BE2C (cell line): ENCODE results near the gene TMEM158.

Experiments used
- DNase-seq: peaks from one replicate; pipeline ENCODE4 v3.0.0-alpha.2; 2020
- H3K27me3 ChIP-seq: fragments of 250-450 bp; sonication (Bioruptor Pico); 2 replicates; pipeline ENCODE4 v1.5.1; 2020; ENCODE audit warnings: mild to moderate bottlenecking
- H3K36me3 ChIP-seq: fragments of 250-450 bp; sonication (Bioruptor Pico); 2 replicates; pipeline ENCODE4 v1.5.1; 2020; ENCODE audit warnings: mild to moderate bottlenecking
- H3K4me1 ChIP-seq: fragments of 250-450 bp; sonication (Bioruptor Pico); 2 replicates; pipeline ENCODE4 v1.5.1; 2020
- H3K4me3 ChIP-seq: 2 replicates; pipeline ENCODE4 v1.5.1; 2011; ENCODE audit warnings: low read depth, low read length
- H3K9me3 ChIP-seq: fragments of 250-450 bp; sonication (Bioruptor Pico); 2 replicates; pipeline ENCODE4 v1.5.1; 2020
- TF ChIP-seq, protein P1 (sequence below): IDR thresholded peaks from 2 replicates; pipeline ENCODE4 v1.5.1; 2012; ENCODE audit warnings: mild to moderate bottlenecking, low read depth, low read length

Gene TMEM158

DNA sequence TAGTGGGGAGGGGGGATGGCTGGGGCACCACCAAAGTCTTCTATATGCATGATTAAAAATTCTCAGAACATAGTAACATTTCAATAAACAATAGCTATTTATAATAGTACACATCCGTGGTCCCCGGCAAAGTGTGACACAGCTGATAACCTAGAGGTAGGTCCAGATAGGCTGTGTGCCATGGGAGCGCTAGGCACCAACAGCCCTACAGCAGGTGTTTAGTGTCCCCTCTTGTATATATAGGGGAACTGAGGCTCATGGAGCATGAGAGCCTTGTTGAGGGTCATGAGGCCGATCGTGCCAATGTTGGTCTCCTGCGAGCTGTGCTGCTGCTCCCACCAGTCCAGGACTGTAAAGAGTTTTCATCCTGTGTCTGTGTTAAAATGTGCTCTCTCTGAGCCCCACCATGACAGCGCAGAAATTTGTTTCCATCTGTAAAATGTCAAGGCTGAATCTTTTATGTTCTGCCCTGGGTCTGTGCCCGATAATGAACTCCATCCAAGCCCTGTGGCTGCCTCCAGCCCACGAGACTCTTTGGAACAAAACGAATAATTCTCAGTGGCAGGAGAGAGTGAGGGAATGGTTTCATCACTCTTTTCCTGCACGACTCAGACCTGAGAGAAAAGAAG lies 14.5 kb downstream of the TMEM158 start:
- no peaks in the 10 kb centered on the region for H3K36me3 ChIP-seq
- H3K27me3 ChIP-seq, result no peaks in the 10 kb centered on the region
- no peak for DNase-seq
- no peaks in the 10 kb centered on the region for H3K9me3 ChIP-seq
- H3K4me3 ChIP-seq, result no peak overlapping the region
- no peaks in the 10 kb centered on the region for H3K4me1 ChIP-seq
- TF ChIP-seq, protein P1, sequence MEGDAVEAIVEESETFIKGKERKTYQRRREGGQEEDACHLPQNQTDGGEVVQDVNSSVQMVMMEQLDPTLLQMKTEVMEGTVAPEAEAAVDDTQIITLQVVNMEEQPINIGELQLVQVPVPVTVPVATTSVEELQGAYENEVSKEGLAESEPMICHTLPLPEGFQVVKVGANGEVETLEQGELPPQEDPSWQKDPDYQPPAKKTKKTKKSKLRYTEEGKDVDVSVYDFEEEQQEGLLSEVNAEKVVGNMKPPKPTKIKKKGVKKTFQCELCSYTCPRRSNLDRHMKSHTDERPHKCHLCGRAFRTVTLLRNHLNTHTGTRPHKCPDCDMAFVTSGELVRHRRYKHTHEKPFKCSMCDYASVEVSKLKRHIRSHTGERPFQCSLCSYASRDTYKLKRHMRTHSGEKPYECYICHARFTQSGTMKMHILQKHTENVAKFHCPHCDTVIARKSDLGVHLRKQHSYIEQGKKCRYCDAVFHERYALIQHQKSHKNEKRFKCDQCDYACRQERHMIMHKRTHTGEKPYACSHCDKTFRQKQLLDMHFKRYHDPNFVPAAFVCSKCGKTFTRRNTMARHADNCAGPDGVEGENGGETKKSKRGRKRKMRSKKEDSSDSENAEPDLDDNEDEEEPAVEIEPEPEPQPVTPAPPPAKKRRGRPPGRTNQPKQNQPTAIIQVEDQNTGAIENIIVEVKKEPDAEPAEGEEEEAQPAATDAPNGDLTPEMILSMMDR, result no peak

DNA sequence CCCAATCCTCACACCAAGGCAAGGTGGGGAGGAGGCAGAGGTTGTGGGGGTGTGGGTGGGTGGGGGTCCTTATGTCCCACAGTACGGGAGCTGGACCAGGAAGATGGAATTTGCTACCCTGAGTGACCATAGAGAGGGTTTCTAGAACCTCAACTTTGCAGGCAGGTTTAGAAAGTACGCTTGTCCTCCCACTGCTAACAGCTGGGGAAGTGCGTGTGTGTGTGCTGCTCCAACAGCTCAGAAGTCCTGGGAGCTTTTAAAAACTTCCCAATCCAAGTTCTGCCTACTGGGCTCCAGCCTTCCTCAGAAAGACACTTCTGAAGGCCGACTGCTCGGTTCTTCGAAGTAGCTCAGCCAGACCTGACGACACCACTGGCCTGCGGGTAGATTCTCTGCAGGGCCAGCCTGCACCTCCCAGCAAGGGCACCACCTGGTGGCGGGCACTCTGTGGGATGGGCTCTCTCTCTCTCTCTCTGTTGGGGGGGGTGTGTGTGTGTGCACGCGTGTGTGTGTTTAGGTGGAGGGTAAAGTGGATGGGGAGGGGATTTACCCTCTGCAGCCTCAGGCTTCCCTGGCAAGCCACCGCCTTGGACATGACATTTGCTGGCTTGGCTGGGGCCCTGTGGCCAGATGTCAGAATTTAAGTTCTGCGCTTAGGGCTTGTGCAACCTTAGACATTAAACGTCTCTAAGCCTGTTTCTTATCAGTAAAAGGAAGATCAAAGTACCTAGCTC lies 15.6 kb downstream of the TMEM158 start:
- TF ChIP-seq, protein P1, result peak; percentile 69
- H3K9me3 ChIP-seq, result no peaks in the 10 kb centered on the region
- DNase-seq, result peak; percentile 65

DNA sequence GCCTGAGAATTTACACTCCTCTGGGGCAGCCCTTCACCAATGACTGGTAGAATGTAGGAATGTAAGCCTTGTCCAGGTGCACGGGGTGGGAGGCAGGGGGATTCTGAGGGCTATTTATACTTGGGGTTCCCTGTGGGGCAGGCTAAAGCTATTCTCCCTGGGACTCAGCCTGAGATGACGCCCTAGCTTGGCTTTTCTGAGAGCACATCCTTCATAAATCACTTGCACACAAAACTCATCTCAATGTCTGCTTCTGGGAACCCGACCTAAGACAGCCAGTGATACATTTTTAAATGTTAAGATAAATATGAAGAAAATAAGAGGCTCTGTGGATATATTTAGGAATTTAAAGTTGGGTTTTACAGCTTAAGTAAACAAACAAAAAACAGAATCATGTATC lies 16.6 kb downstream of the TMEM158 start:
- Histone ChIP-seq H3K9me3 (no peaks in the 10 kb centered on the region), H3K36me3 (no peaks in the 10 kb centered on the region), H3K27me3 (no peaks in the 10 kb centered on the region), H3K4me1 (no peaks in the 10 kb centered on the region), H3K4me3 (no peak overlapping the region)
- TF ChIP-seq, protein P1, result no peak
- no peak for DNase-seq

More for the DNA sequence above, 15.6 kb downstream of the TMEM158 start:
- H3K4me3 ChIP-seq, result no peak overlapping the region
- no peaks in the 10 kb centered on the region for H3K4me1 ChIP-seq
- H3K27me3 ChIP-seq, result no peaks in the 10 kb centered on the region
- no peaks in the 10 kb centered on the region for H3K36me3 ChIP-seq

DNA sequence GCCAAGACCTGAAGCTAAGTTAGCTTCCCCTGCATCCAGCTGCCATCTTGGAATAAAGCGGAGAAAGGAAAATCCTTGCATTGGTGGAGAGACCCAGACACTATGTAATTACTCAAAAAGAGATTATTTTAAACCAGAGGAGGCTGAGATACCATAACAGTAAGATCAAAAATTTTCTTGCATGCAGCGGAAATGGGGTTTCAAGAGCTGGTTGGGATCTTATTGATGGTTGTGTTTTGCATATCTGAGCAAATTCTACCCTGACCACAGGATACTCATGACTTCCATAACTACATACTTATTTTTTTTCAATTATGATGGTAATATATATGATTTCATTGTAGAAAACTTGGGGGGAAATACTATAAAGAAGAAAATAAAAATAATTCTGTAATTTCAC lies 17.5 kb downstream of the TMEM158 start:
- Histone ChIP-seq H3K27me3 (no peaks in the 10 kb centered on the region), H3K4me1 (no peaks in the 10 kb centered on the region), H3K36me3 (no peaks in the 10 kb centered on the region), H3K4me3 (no peak overlapping the region), H3K9me3 (no peaks in the 10 kb centered on the region)
- TF ChIP-seq, protein P1, result no peak
- DNase-seq, result no peak

DNA sequence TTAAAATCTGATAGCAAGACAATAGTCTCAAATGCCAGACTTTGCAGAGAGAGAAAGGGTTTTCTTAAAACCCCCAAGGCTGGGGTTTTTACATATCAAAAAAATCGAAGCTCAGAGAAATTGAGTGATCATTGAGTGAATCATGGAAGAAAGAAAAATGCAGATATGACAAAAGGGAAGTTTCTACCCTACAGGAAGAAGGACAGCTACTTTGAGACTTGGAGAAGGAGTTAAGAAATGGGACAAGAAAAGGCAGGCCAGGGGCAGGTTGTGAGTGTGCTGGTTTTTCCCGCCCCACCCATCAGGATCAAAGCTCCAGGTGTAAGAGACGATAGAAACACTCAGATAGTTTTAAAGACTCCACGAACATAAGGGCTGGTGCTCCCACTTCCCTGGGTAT lies 18.6 kb downstream of the TMEM158 start:
- H3K27me3 ChIP-seq, result no peaks in the 10 kb centered on the region
- TF ChIP-seq, protein P1, result no peak
- no peaks in the 10 kb centered on the region for H3K4me1 ChIP-seq
- no peak for DNase-seq
- H3K36me3 ChIP-seq, result no peaks in the 10 kb centered on the region
- H3K9me3 ChIP-seq, result no peaks in the 10 kb centered on the region
- H3K4me3 ChIP-seq, result no peak overlapping the region

DNA sequence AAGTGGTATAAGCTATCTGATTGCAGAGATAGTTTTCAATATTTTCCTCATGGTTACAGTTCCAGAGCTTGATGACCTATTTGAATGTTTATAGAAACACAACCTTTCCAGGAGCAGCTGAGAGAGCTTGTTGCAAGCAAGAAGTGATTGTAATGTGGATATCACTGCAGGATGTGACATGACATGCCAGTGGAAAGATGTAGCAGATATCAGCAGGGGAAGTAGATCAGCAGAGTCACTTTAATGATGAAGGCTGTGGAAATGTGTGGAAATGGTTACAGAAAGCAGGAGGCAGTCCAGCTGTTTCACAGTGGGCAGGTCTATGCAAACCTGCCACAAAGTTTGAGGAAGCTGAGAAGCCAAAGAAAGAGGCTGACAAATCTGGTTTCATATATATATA lies 21.0 kb downstream of the TMEM158 start:
- TF ChIP-seq, protein P1, result no peak
- Histone ChIP-seq H3K4me3 (no peak overlapping the region), H3K4me1 (no peaks in the 10 kb centered on the region), H3K27me3 (no peaks in the 10 kb centered on the region), H3K36me3 (no peaks in the 10 kb centered on the region), H3K9me3 (no peaks in the 10 kb centered on the region)
- no peak for DNase-seq
